Right lobe of liver (tissue), 6 donors: ENCODE results near the gene IQGAP3. TPM values are rescaled to one million over a fixed set of nuclear protein-coding genes. Genes with fewer than 3 reads are reported as not detected.

Experiments
- ATAC-seq, 4 donors: fragments of 200-7000 bp; cut with Tn5 transposase; one replicate each; pipeline ENCODE4 v1.9.1; 2020; ENCODE audit warnings: mild to moderate bottlenecking in 4 of 4, moderate library complexity in 4 of 4
- DNase-seq, 3 donors: peaks; one replicate each; pipeline ENCODE4 v3.0.0-alpha.2; 2020
- H3K27ac ChIP-seq, 3 donors: fragments of 200-600 bp; one replicate each; pipeline ENCODE4 v1.8.0; 2022
- H3K27me3 ChIP-seq, 2 donors: fragments of 200-600 bp; one replicate each; pipeline ENCODE4 v1.8.0; 2022
- H3K36me3 ChIP-seq, 4 donors: fragments of 200-600 bp; sonication (generic) in 1 of 4; one replicate each; pipeline versions ENCODE4 v1.5.1 to v1.8.0; 2017 to 2022; ENCODE audit warnings: control low read depth in 1 of 4
- H3K4me1 ChIP-seq, 4 donors: fragments of 200-600 bp; sonication (generic) in 1 of 4; one replicate each; pipeline versions ENCODE4 v1.5.1 to v1.8.0; 2017 to 2022; ENCODE audit warnings: control low read depth in 1 of 4
- H3K4me3 ChIP-seq, 3 donors: fragments of 200-600 bp; one replicate each; pipeline ENCODE4 v1.8.0; 2022
- H3K9me3 ChIP-seq, 4 donors: fragments of 200-600 bp; sonication (generic) in 1 of 4; one replicate each; pipeline versions ENCODE4 v1.5.1 to v1.8.0; 2017 to 2022; ENCODE audit warnings: control low read depth in 1 of 4
- POLR2A ChIP-seq: fragments of 450-650 bp; IDR thresholded peaks from one replicate; pipeline ENCODE4 v1.6.1; 2017; ENCODE audit warnings: antibody characterized with exemption, mild to moderate bottlenecking
- WGBS: methylation state at CpG from one replicate; pipeline ENCODE4 v1.1.6; 2018; ENCODE audit warnings: low coverage, low lambda C conversion rate; ENCODE audit not compliant: insufficient coverage; ENCODE audit errors: missing lambda C conversion rate; 5-methylcytosine and 5-hydroxymethylcytosine counted together
- intact Hi-C, 2 donors: fragments of 100-400 bp; cut with DNase I; formaldehyde crosslinking; loops; one replicate each; pipeline versions ENCODE4 v1.11.2 to v1.14.1; 2022
- total RNA-seq, 6 experiments: library from RNA; depleted of rRNA in 2 of 6; stranded (reverse); fragments of >200 nt in 2 of 6; fragmentation: NEBNext Ultra II Directional in 3 of 6; extraction: Animal tissue kit (Norgen Biotek cat#: 25700) in 3 of 6; gene quantifications; one replicate each; pipeline versions ENCODE4 v1.1.0 to v1.2.4, GENCODE V29; 2016 to 2023
- TF ChIP-seq, protein P1 (sequence below), 4 donors: fragments of 200-600 bp in 3 of 4; fragments of 450-650 bp in 1 of 4; IDR thresholded peaks; one replicate each; pipeline versions ENCODE4 v1.5.1 to v1.8.0; 2016 to 2022; ENCODE audit warnings: antibody characterized with exemption in 4 of 4, mild to moderate bottlenecking in 2 of 4
- donor health status: DM: no; HTN: yes; CAD: no.
- donor health status: DM: no; HTN: no; CAD: no.
- donor health status: DM: no; HTN: no; CAD: no.
- donor health status: DM: no; HTN: yes; CAD: no.
- donor health status: DM: no; HTN: yes; CAD: no.

Gene IQGAP3
- total RNA-seq, 6 experiments from 2014 or later, result 0.07 to 2.6 (median 0.95) TPM

DNA sequence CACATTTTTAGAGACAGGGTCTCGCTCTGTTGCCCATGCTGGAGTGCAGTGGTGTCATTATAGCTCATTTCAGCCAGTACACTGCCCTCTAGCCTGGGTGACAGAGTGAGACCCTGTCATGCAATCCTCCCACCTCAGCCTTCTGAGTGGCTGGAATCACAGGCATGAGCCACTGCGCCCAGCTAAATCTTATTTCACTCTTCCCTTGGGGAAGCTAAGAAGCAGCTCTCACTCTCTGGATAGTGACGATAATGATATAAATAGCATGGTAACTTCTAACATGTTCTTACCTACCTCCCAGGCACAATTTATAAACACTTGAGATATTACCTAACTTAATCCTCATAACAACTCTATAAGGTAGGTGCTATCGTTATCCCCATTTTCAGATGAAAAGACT, 24.9 kb downstream of the IQGAP3 start:
- no peak for DNase-seq
- no peaks in the 10 kb centered on the region for H3K36me3 ChIP-seq

DNA sequence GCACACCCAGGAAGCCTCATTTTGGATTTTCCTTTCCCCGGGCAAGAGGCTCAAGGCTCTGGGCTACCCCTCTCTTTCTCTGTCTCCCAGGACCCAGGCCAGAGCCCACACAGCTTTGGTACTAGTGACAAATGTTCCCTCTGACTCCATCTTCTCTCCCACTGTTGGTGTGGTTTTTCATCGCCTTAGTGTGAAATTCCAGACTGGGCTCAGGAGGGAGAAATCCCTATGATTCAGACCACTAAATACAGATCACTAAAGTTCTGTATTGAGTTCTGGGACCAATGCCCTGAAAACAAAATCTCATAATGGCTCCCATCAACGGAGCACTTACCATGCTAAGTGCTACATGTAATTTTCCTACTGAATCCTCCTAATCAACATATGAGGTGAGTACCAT, 26.1 kb downstream of the IQGAP3 start:
- ATAC-seq (no peak), DNase-seq (no peak)
- 100% methylated on average over 2 of the region's 3 CpGs for WGBS
- Histone ChIP-seq H3K36me3 (no peaks in the 10 kb centered on the region), H3K4me3 (no peak overlapping the region), H3K27ac (no peak overlapping the region), H3K4me1 (no peaks in the 10 kb centered on the region), H3K9me3 (no peaks in the 10 kb centered on the region), H3K27me3 (no peaks in the 10 kb centered on the region)
- no peak for TF ChIP-seq POLR2A
- TF ChIP-seq, protein P1, sequence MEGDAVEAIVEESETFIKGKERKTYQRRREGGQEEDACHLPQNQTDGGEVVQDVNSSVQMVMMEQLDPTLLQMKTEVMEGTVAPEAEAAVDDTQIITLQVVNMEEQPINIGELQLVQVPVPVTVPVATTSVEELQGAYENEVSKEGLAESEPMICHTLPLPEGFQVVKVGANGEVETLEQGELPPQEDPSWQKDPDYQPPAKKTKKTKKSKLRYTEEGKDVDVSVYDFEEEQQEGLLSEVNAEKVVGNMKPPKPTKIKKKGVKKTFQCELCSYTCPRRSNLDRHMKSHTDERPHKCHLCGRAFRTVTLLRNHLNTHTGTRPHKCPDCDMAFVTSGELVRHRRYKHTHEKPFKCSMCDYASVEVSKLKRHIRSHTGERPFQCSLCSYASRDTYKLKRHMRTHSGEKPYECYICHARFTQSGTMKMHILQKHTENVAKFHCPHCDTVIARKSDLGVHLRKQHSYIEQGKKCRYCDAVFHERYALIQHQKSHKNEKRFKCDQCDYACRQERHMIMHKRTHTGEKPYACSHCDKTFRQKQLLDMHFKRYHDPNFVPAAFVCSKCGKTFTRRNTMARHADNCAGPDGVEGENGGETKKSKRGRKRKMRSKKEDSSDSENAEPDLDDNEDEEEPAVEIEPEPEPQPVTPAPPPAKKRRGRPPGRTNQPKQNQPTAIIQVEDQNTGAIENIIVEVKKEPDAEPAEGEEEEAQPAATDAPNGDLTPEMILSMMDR (IDR thresholded peaks at IDR 0.05), result no peak
- intact Hi-C loops, result no loop called here

More for the DNA sequence above, 24.9 kb downstream of the IQGAP3 start:
- Histone ChIP-seq H3K27me3 (no peaks in the 10 kb centered on the region), H3K9me3 (no peaks in the 10 kb centered on the region), H3K4me3 (no peak overlapping the region), H3K4me1 (no peaks in the 10 kb centered on the region), H3K27ac (no peak overlapping the region)
- intact Hi-C loops, result no loop called here
- 96% methylated on average over 4 of the region's 4 CpGs for WGBS
- no peak for TF ChIP-seq POLR2A
- TF ChIP-seq, protein P1 (IDR thresholded peaks at IDR 0.05), result no peak
- no peak for ATAC-seq

DNA sequence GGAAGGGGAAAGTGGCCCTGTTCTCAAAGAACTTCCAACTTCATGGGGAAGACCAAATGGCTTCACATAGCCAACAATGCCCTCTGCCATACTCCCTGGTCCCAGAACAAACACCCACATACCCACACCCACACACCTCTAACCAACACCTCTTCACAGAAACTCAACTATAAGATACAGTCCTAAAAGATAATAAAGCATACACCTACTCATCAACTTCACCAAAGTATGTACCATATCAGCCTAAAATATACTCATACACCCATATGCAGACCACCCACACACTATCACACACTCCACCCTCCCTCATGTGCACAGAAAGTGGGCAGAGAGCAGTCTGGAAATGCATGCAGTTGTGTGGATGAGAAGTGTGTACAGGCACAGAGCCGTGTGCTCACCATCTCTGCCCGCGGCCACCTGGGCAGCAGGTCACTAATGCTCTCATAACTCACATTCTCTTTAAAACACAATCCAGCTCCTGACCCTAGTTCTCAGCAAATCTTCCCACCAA, 27.7 kb downstream of the IQGAP3 start:
- H3K4me1 ChIP-seq, result no peaks in the 10 kb centered on the region
- no peak for TF ChIP-seq POLR2A
- TF ChIP-seq, protein P1 (IDR thresholded peaks at IDR 0.05), result no peak
- 100% methylated on average over 3 of the region's 3 CpGs for WGBS

DNA sequence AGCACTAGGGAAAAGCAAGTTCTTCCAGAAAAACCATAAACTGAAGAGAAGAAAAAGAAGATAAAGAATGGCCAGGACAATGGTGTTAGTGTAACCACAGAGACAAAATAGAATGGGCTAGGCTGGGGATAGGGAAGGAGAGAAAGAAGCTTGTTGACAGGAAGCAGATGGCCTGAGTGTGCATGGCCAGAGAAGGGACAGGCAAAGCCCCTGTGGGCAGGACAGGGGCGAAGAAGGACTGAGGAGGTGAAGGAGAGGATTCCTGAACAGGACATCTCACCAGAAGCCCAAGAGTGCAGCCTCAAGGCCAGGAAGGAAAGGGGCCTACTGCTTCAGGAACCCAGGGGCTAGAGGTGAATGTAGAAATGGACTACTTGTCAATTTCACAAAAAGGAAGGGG, 29.3 kb downstream of the IQGAP3 start:
- Histone ChIP-seq H3K9me3 (no peaks in the 10 kb centered on the region), H3K27ac (no peak overlapping the region), H3K27me3 (no peaks in the 10 kb centered on the region), H3K4me3 (no peak overlapping the region), H3K36me3 (no peaks in the 10 kb centered on the region), H3K4me1 (no peaks in the 10 kb centered on the region)
- ATAC-seq (no peak), DNase-seq (no peak)
- TF ChIP-seq POLR2A, result no peak
- TF ChIP-seq, protein P1 (IDR thresholded peaks at IDR 0.05), result no peak
- WGBS, result 60% methylated on average over 1 of the region's 1 CpG
- intact Hi-C loops, result no loop called here

More for the DNA sequence above, 27.7 kb downstream of the IQGAP3 start:
- no peak overlapping the region for H3K27ac ChIP-seq
- no peak overlapping the region for H3K4me3 ChIP-seq
- DNase-seq (no peak), ATAC-seq (no peak)
- intact Hi-C loops, result no loop called here
- no peaks in the 10 kb centered on the region for H3K27me3 ChIP-seq
- H3K9me3 ChIP-seq, result no peaks in the 10 kb centered on the region
- H3K36me3 ChIP-seq, result no peaks in the 10 kb centered on the region

DNA sequence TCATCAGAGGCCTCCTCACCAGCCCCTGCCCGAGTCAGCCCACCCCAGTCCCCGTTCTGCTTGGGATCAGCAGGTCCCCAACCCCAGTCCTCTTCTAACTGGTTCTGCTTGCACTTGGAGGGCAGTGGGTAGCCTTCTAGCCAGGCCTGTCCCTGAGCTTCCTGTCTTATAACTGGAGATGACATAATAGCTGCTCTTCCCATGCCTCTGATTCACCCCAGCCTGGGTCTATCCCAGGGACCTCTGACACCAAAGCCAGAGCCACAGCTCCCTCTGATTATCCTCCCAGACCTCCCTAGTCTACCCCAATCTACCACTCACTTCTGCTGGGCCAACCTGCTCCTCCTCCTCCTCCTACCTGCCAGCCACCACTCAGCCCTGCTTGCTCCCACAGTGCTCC, 31.4 kb downstream of the IQGAP3 start:
- Histone ChIP-seq H3K36me3 (no peaks in the 10 kb centered on the region), H3K27ac (no peak overlapping the region), H3K27me3 (no peaks in the 10 kb centered on the region), H3K4me1 (no peaks in the 10 kb centered on the region), H3K9me3 (no peaks in the 10 kb centered on the region), H3K4me3 (no peak overlapping the region)
- 94% methylated on average over 2 of the region's 2 CpGs for WGBS
- ATAC-seq (peak in 1 of 4 donors; percentile 57), DNase-seq (no peak)
- no peak for TF ChIP-seq POLR2A
- TF ChIP-seq, protein P1 (IDR thresholded peaks at IDR 0.05), result no peak
- intact Hi-C loops, result no loop called here
